H1 (cell line): ENCODE measurements around the gene NRXN3. TPM values are rescaled to one million over a fixed set of nuclear protein-coding genes. Genes with fewer than 3 reads are reported as not detected.

Experiments
- CTCF ChIA-PET: fragments of 300-600 bp; sonication (Branson Sonifier 250); formaldehyde crosslinking; loops from one replicate; lab custom pipeline; 2021; ENCODE audit not compliant: partially characterized antibody; lab: Charles Lee
- POLR2A ChIA-PET: fragments of 300-600 bp; sonication (Branson Sonifier 250); formaldehyde crosslinking; loops from one replicate; lab custom pipeline; 2021; ENCODE audit warnings: inconsistent platforms; ENCODE audit not compliant: partially characterized antibody; lab: Charles Lee
- DNase-seq, 2 experiments: peaks; one replicate each; pipeline versions ENCODE4 v3.0.0 to v3.0.0-alpha.2; 2010 to 2022; ENCODE audit warnings: low spot score in 2 of 2, low read depth in 1 of 2, mixed read lengths in 1 of 2
- FAIRE-seq: peaks from 2 replicates; lab custom pipeline; 2011; peaks lifted over from hg19 to GRCh38; lab: Jason Lieb, UNC
- H2AFZ ChIP-seq: 2 replicates; pipeline ENCODE4 v1.8.1; 2012; ENCODE audit warnings: low read length, inconsistent platforms
- H2AK5ac ChIP-seq: 2 replicates; pipeline ENCODE4 v1.6.1; 2013; ENCODE audit warnings: low read depth, low read length
- H2BK120ac ChIP-seq: replicated peaks from 2 replicates; pipeline ENCODE3; 2013; ENCODE audit warnings: low read depth, low read length, inconsistent platforms
- H2BK12ac ChIP-seq: 2 replicates; pipeline ENCODE4 v1.6.1; 2013; ENCODE audit warnings: low read depth, low read length
- H2BK15ac ChIP-seq: 2 replicates; pipeline ENCODE4 v1.6.1; 2013; ENCODE audit warnings: low read length
- H2BK20ac ChIP-seq: 2 replicates; pipeline ENCODE4 v1.6.1; 2013; ENCODE audit warnings: low read length
- H2BK5ac ChIP-seq: 2 replicates; pipeline ENCODE4 v1.6.1; 2013; ENCODE audit warnings: low read depth, low read length
- H3K14ac ChIP-seq: 2 replicates; pipeline ENCODE4 v1.6.1; 2013; ENCODE audit warnings: inconsistent platforms; ENCODE audit not compliant: insufficient read length
- H3K18ac ChIP-seq: 2 replicates; pipeline ENCODE4 v1.6.1; 2013; ENCODE audit warnings: low read length; ENCODE audit errors: extremely low read depth
- H3K23ac ChIP-seq: 2 replicates; pipeline ENCODE4 v1.6.1; 2013; ENCODE audit warnings: inconsistent platforms; ENCODE audit not compliant: insufficient read length
- H3K23me2 ChIP-seq: 2 replicates; pipeline ENCODE4 v1.6.1; 2013; ENCODE audit warnings: low read depth, low read length
- H3K27ac ChIP-seq: 2 replicates; pipeline ENCODE4 v1.6.1; 2011; ENCODE audit warnings: low read depth, low read length, inconsistent platforms
- H3K27me3 ChIP-seq, 4 experiments: replicated peaks in 1 of 4; 1 replicate in 1 of 4; 2 replicates in 3 of 4; pipeline versions ENCODE4 v1.6.1 to v1.8.1; 2011 to 2013; ENCODE audit warnings: low read length in 3 of 4, mild to moderate bottlenecking in 3 of 4, inconsistent platforms in 2 of 4, mixed read lengths in 2 of 4, moderate library complexity in 1 of 4; ENCODE audit not compliant: control insufficient read depth in 3 of 4, insufficient read depth in 3 of 4; ENCODE audit errors: extremely low read depth in 1 of 4
- H3K36me3 ChIP-seq, 4 experiments: 2 replicates each; pipeline versions ENCODE4 v1.6.1 to v1.8.1; 2011 to 2013; ENCODE audit warnings: mild to moderate bottlenecking in 4 of 4, low read length in 3 of 4, moderate library complexity in 2 of 4, control low read depth in 1 of 4, inconsistent platforms in 1 of 4; ENCODE audit not compliant: insufficient read depth in 4 of 4, control insufficient read depth in 2 of 4
- H3K4ac ChIP-seq: replicated peaks from 2 replicates; pipeline ENCODE3; 2013; ENCODE audit warnings: low read length, low read depth, mixed read lengths, inconsistent platforms; ENCODE audit not compliant: insufficient read length
- H3K4me1 ChIP-seq, 4 experiments: replicated peaks in 1 of 4; 1 replicate in 1 of 4; 2 replicates in 3 of 4; pipeline versions ENCODE4 v1.6.1 to v1.8.1; 2011 to 2013; ENCODE audit warnings: low read length in 3 of 4, inconsistent platforms in 2 of 4, mixed read lengths in 1 of 4; ENCODE audit not compliant: insufficient read depth in 4 of 4, control insufficient read depth in 3 of 4
- H3K4me2 ChIP-seq, 2 experiments: 2 replicates each; pipeline versions ENCODE4 v1.6.1 to v1.8.1; 2011 to 2013; ENCODE audit warnings: low read depth in 2 of 2, low read length in 2 of 2, control low read depth in 1 of 2, inconsistent platforms in 1 of 2, mild to moderate bottlenecking in 1 of 2; ENCODE audit not compliant: insufficient read depth in 1 of 2
- H3K4me3 ChIP-seq, 4 experiments: fragments of 200-600, 300-600 bp in 1 of 4; sonication (generic), shearing (Covaris generic), sonication (Bioruptor Twin) in 1 of 4; 2 replicates each; pipeline versions ENCODE4 v1.5.1 to v1.8.1; 2011 to 2016; ENCODE audit warnings: low read length in 4 of 4, low read depth in 3 of 4, control low read depth in 2 of 4, inconsistent platforms in 2 of 4, mild to moderate bottlenecking in 2 of 4, mixed read lengths in 1 of 4, moderate library complexity in 1 of 4; ENCODE audit not compliant: insufficient read depth in 2 of 4; ENCODE audit errors: extremely low read depth in 1 of 4
- H3K56ac ChIP-seq: replicated peaks from 2 replicates; pipeline ENCODE3; 2013; ENCODE audit warnings: low read depth, mild to moderate bottlenecking, mixed read lengths, low read length, inconsistent platforms; ENCODE audit not compliant: insufficient read length
- H3K79me1 ChIP-seq: 2 replicates; pipeline ENCODE4 v1.6.1; 2013; ENCODE audit warnings: low read depth, low read length, control low read depth
- H3K79me2 ChIP-seq, 2 experiments: 2 replicates each; pipeline versions ENCODE4 v1.6.1 to v1.8.1; 2012 to 2013; ENCODE audit warnings: low read length in 2 of 2, mild to moderate bottlenecking in 2 of 2, inconsistent platforms in 1 of 2; ENCODE audit not compliant: insufficient read depth in 2 of 2, control insufficient read depth in 1 of 2
- H3K9ac ChIP-seq, 4 experiments: replicated peaks in 1 of 4; 1 replicate in 1 of 4; 2 replicates in 3 of 4; pipeline versions ENCODE4 v1.6.1 to v1.8.1; 2011 to 2013; ENCODE audit warnings: low read depth in 3 of 4, low read length in 3 of 4, control low read depth in 2 of 4, mild to moderate bottlenecking in 2 of 4, moderate library complexity in 2 of 4, inconsistent platforms in 1 of 4; ENCODE audit errors: extremely low read depth in 1 of 4
- H3K9me3 ChIP-seq, 2 experiments: 2 replicates each; pipeline versions ENCODE4 v1.6.1 to v1.8.1; 2012 to 2013; ENCODE audit warnings: mild to moderate bottlenecking in 2 of 2, moderate library complexity in 2 of 2, control low read depth in 1 of 2, inconsistent platforms in 1 of 2, low read depth in 1 of 2, low read length in 1 of 2, mixed read lengths in 1 of 2; ENCODE audit not compliant: insufficient read depth in 2 of 2
- H4K20me1 ChIP-seq, 2 experiments: replicated peaks in 1 of 2; 2 replicates each; pipeline versions ENCODE3 to v1.8.1; 2011 to 2013; ENCODE audit warnings: inconsistent platforms in 2 of 2, low read length in 2 of 2, mild to moderate bottlenecking in 1 of 2; ENCODE audit not compliant: insufficient read depth in 2 of 2, control insufficient read depth in 1 of 2
- H4K5ac ChIP-seq: 2 replicates; pipeline ENCODE4 v1.6.1; 2013; ENCODE audit warnings: low read length, low read depth, mixed read lengths, inconsistent platforms; ENCODE audit not compliant: insufficient read length
- H4K8ac ChIP-seq: 2 replicates; pipeline ENCODE4 v1.8.0; 2013; ENCODE audit warnings: mild to moderate bottlenecking, moderate library complexity, low read length, inconsistent platforms; ENCODE audit not compliant: insufficient read depth; ENCODE audit errors: extremely low read depth
- H4K91ac ChIP-seq: replicated peaks from 2 replicates; pipeline ENCODE3; 2013; ENCODE audit warnings: low read length, mixed read lengths, inconsistent platforms; ENCODE audit not compliant: insufficient read length
- ATF2 ChIP-seq: IDR thresholded peaks from 2 replicates; pipeline ENCODE4 v1.6.1; 2012; ENCODE audit warnings: low read length, inconsistent platforms
- ATF3 ChIP-seq: IDR thresholded peaks from 2 replicates; pipeline ENCODE4 v1.6.1; 2011; ENCODE audit warnings: low read depth, mild to moderate bottlenecking, low read length; ENCODE audit not compliant: insufficient read depth
- BRCA1 ChIP-seq: IDR thresholded peaks from 2 replicates; pipeline ENCODE4 v1.6.1; 2012; ENCODE audit warnings: low read depth, low read length, improper control_type of control experiment
- E2F6 ChIP-seq: IDR thresholded peaks from 2 replicates; pipeline ENCODE4 v1.6.1; 2012; ENCODE audit warnings: inconsistent platforms
- HDAC6 ChIP-seq: IDR thresholded peaks from one replicate; pipeline ENCODE4 v1.7.1; 2012; ENCODE audit warnings: low read depth, mild to moderate bottlenecking, inconsistent platforms, low read length, moderate library complexity
- MAFK ChIP-seq: IDR thresholded peaks from 2 replicates; pipeline ENCODE4 v1.6.1; 2012; ENCODE audit warnings: low read depth, mild to moderate bottlenecking, improper control_type of control experiment, low read length
- RXRA ChIP-seq: IDR thresholded peaks from 2 replicates; pipeline ENCODE4 v1.6.1; 2011; ENCODE audit warnings: low read depth, mild to moderate bottlenecking, low read length, moderate library complexity; ENCODE audit not compliant: insufficient read depth
- SIRT6 ChIP-seq: IDR thresholded peaks from one replicate; pipeline ENCODE4 v1.7.1; 2012; ENCODE audit warnings: low read length, inconsistent platforms
- SP1 ChIP-seq: IDR thresholded peaks from 2 replicates; pipeline ENCODE4 v1.6.1; 2011; ENCODE audit warnings: low read depth, low read length
- ZNF274 ChIP-seq: IDR thresholded peaks from 2 replicates; pipeline ENCODE4 v1.7.0; 2012; ENCODE audit warnings: low read length, borderline replicate concordance; ENCODE audit errors: extremely low read depth
- WGBS, 2 experiments: shearing (Covaris generic) in 1 of 2; methylation state at CpG; one replicate each; pipeline versions ENCODE4 v1.1.6 to v1.1.7; 2013 to 2015; ENCODE audit warnings: low lambda C conversion rate in 2 of 2, mixed read lengths in 2 of 2, inconsistent platforms in 1 of 2, low coverage in 1 of 2, missing lambda C conversion rate in 1 of 2; ENCODE audit not compliant: insufficient replicate concordance in 2 of 2, insufficient coverage in 1 of 2, insufficient read length in 1 of 2; ENCODE audit errors: extremely low coverage in 1 of 2, missing lambda C conversion rate in 1 of 2; 5-methylcytosine and 5-hydroxymethylcytosine counted together
- polyA plus RNA-seq, 7 experiments: library from polyadenylated mRNA; depleted of rRNA in 3 of 7; stranded (reverse) in 5 of 7; unstranded in 2 of 7; fragments of >200 nt in 5 of 7; fragments of 200-250 nt in 2 of 7; gene quantifications; 1 replicate in 5 of 7; 2 replicates in 1 of 7; 4 replicates in 1 of 7; pipeline versions ENCODE4 v1.2.1 to v1.2.3, GENCODE V29; 2011 to 2013; ENCODE audit warnings: missing spikeins in 2 of 7, mixed read lengths in 2 of 7
- total RNA-seq: library from RNA; stranded (reverse); fragmentation: NEBNext Ultra II Directional; extraction: Animal tissue kit (Norgen Biotek cat#: 25700); gene quantifications from 2 replicates; pipeline ENCODE4 v1.2.1, GENCODE V29; 2021

The NRXN3 gene
- total and polyA plus RNA-seq, 2 of the 8 experiments (the other 6 are each of a cell fraction or from before 2014, with no cell fraction given): 2.6 to 4.1 TPM

- H4K8ac ChIP-seq: no peak overlapping the region
- no peaks in the 10 kb centered on the region for H4K20me1 ChIP-seq
- no peaks in the 10 kb centered on the region for H3K4me1 ChIP-seq
- no peak overlapping the region for H3K56ac ChIP-seq
- no peak overlapping the region for H2BK120ac ChIP-seq
- FAIRE-seq: no peak
- no peak overlapping the region for H3K18ac ChIP-seq
- peaks cover 16 to 20% of the 10 kb centered on the region in 2 experiments; a peak in 3 of 4 replicates for H3K9me3 ChIP-seq
- no peak overlapping the region for H2AK5ac ChIP-seq
- no peak overlapping the region for H2BK12ac ChIP-seq
- H4K5ac ChIP-seq: no peak overlapping the region
- H2BK20ac ChIP-seq: no peak overlapping the region
- H3K9ac ChIP-seq: no peak overlapping the region
- H3K23me2 ChIP-seq: no peaks in the 10 kb centered on the region
- no peaks in the 10 kb centered on the region for H3K36me3 ChIP-seq
- no peak overlapping the region for H4K91ac ChIP-seq
- no peak overlapping the region for H2BK5ac ChIP-seq
- H3K4ac ChIP-seq: no peak overlapping the region
- H3K4me2 ChIP-seq: no peak overlapping the region
- H2BK15ac ChIP-seq: no peak overlapping the region
- H3K23ac ChIP-seq: no peak overlapping the region
- H3K4me3 ChIP-seq: no peak overlapping the region
- H3K14ac ChIP-seq: no peak overlapping the region
- no peak for DNase-seq
- H3K79me2 ChIP-seq: no peaks in the 10 kb centered on the region
- WGBS, 2 experiments: 86% methylated on average over 8 of the region's 8 CpGs; no CpG with 5 or more reads in 1 of the 2 experiments
- no peaks in the 10 kb centered on the region for H3K79me1 ChIP-seq
- H3K27me3 ChIP-seq: no peaks in the 10 kb centered on the region
- ChIA-PET CTCF (interaction anchor here (1.0 kb wide), 1 partner anchor 77 kb away, joined by 4 read pairs; no protein-coding TSS in a partner anchor), POLR2A (no interaction called here)
- no peak overlapping the region for H2AFZ ChIP-seq
- H3K27ac ChIP-seq: no peak overlapping the region
- no peak for TF ChIP-seq MAFK
- TF ChIP-seq ATF2: no peak
- TF ChIP-seq RXRA: no peak
- no peak for TF ChIP-seq ATF3
- TF ChIP-seq ZNF274: no peak
- no peak for TF ChIP-seq SP1
- no peak for TF ChIP-seq SIRT6
- no peak for TF ChIP-seq BRCA1
- TF ChIP-seq E2F6: no peak
- TF ChIP-seq HDAC6: no peak
Measured at GRCh38 chr14:79732911-79733655, 1562.9 kb downstream of the NRXN3 start.
